SK-N-SH (cell line): Measurements from ENCODE around the gene ANXA9. TPM values are rescaled to one million over a fixed set of nuclear protein-coding genes. Genes with fewer than 3 reads are reported as not detected.

Experiments used
- CTCF ChIA-PET: fragments of 300-600, 350-600 bp; formaldehyde crosslinking; extraction: SDS; loops from one replicate; lab custom pipeline; 2021; lab: Yijun Ruan, JAX
- POLR2A ChIA-PET: fragments of 350-600 bp; sonication (Branson Sonifier 250); formaldehyde crosslinking; extraction: SDS; loops from one replicate; lab custom pipeline; 2020; ENCODE audit warnings: antibody characterized with exemption, inconsistent platforms; lab: Yijun Ruan, JAX
- DNase-seq: peaks from one replicate; pipeline ENCODE4 v3.0.0; 2012
- H2AFZ ChIP-seq: fragments of 200-600 bp; sonication (generic); 2 replicates; pipeline ENCODE4 v1.8.1; 2016; ENCODE audit warnings: antibody characterized with exemption, mild to moderate bottlenecking, low read depth
- H3F3A ChIP-seq: fragments of 200-600 bp; sonication (generic); replicated peaks from 2 replicates; pipeline ENCODE3; 2016; ENCODE audit warnings: antibody characterized with exemption, mild to moderate bottlenecking; ENCODE audit not compliant: insufficient read depth
- H3K27ac ChIP-seq, 2 experiments: fragments of 200-500 bp in 1 of 2; fragments of 200-600 bp in 1 of 2; sonication (Bioruptor generic) in 1 of 2; sonication (generic), shearing (Covaris generic) in 1 of 2; 2 replicates each; pipeline versions ENCODE4 v1.5.1 to v1.6.1; 2014 to 2016; ENCODE audit warnings: low read depth in 2 of 2, inconsistent platforms in 1 of 2, low read length in 1 of 2, mild to moderate bottlenecking in 1 of 2, mixed read lengths in 1 of 2
- H3K27me3 ChIP-seq: fragments of 200-600 bp; sonication (generic), shearing (Covaris generic); 2 replicates; pipeline ENCODE4 v1.6.1; 2016; ENCODE audit warnings: mixed run types; ENCODE audit not compliant: insufficient read depth
- H3K36me3 ChIP-seq, 2 experiments: fragments of 200-500 bp in 1 of 2; fragments of 200-600 bp in 1 of 2; sonication (Bioruptor generic) in 1 of 2; sonication (generic) in 1 of 2; replicated peaks in 1 of 2; 2 replicates each; pipeline versions ENCODE3 to v1.5.1; 2014 to 2016; ENCODE audit warnings: low read length in 1 of 2, mild to moderate bottlenecking in 1 of 2; ENCODE audit not compliant: insufficient read depth in 2 of 2, control insufficient read depth in 1 of 2
- H3K4me1 ChIP-seq, 2 experiments: fragments of 200-500 bp in 1 of 2; fragments of 200-600 bp in 1 of 2; sonication (Bioruptor generic) in 1 of 2; sonication (generic), shearing (Covaris generic) in 1 of 2; 2 replicates each; pipeline versions ENCODE4 v1.5.1 to v1.6.1; 2014 to 2016; ENCODE audit warnings: low read depth in 1 of 2, low read length in 1 of 2, mixed run types in 1 of 2; ENCODE audit not compliant: insufficient read depth in 2 of 2, control insufficient read depth in 1 of 2
- H3K4me2 ChIP-seq: fragments of 200-600 bp; sonication (generic), shearing (Covaris generic); 2 replicates; pipeline ENCODE4 v1.6.1; 2017; ENCODE audit warnings: mixed run types
- H3K4me3 ChIP-seq, 2 experiments: fragments of 200-500 bp in 1 of 2; fragments of 200-600 bp in 1 of 2; sonication (Bioruptor generic) in 1 of 2; sonication (generic), shearing (Covaris generic) in 1 of 2; 2 replicates each; pipeline versions ENCODE4 v1.5.1 to v1.8.1; 2014 to 2016; ENCODE audit warnings: low read depth in 2 of 2, inconsistent platforms in 1 of 2, low read length in 1 of 2, mild to moderate bottlenecking in 1 of 2, mixed read lengths in 1 of 2, moderate library complexity in 1 of 2
- H3K79me2 ChIP-seq: fragments of 200-600 bp; sonication (generic); 2 replicates; pipeline ENCODE4 v1.8.1; 2017; ENCODE audit warnings: mild to moderate bottlenecking; ENCODE audit not compliant: insufficient read depth
- H3K9ac ChIP-seq: fragments of 200-600 bp; sonication (generic); 2 replicates; pipeline ENCODE4 v1.6.1; 2017; ENCODE audit warnings: mixed run types
- H3K9me2 ChIP-seq: fragments of 200-600 bp; sonication (generic); 2 replicates; pipeline ENCODE4 v1.6.1; 2017; ENCODE audit warnings: mixed run types
- H3K9me3 ChIP-seq: fragments of 200-600 bp; sonication (generic); 2 replicates; pipeline ENCODE4 v1.6.1; 2017; ENCODE audit warnings: mixed run types, mild to moderate bottlenecking, moderate library complexity
- H4K20me1 ChIP-seq: fragments of 200-600 bp; sonication (generic); 2 replicates; pipeline ENCODE4 v1.6.1; 2017; ENCODE audit warnings: mild to moderate bottlenecking, mixed run types; ENCODE audit not compliant: insufficient read depth
- CHD2 ChIP-seq: fragments of 150-350 bp; IDR thresholded peaks from 2 replicates; pipeline ENCODE4 v1.6.1; 2018; ENCODE audit warnings: low read length; ENCODE audit not compliant: partially characterized antibody
- ELF1 ChIP-seq: IDR thresholded peaks from 2 replicates; pipeline ENCODE4 v1.4.0; 2012
- FOXJ3 ChIP-seq: sonication (generic); formaldehyde crosslinking; IDR thresholded peaks from 2 replicates; pipeline ENCODE4 v1.5.1; 2020; ENCODE audit warnings: mild to moderate bottlenecking, missing genetic modification reagents
- GATA2 ChIP-seq: sonication (generic); formaldehyde crosslinking; IDR thresholded peaks from 2 replicates; pipeline ENCODE4 v1.5.0; 2020; ENCODE audit warnings: mild to moderate bottlenecking, missing genetic modification reagents
- MXI1 ChIP-seq: IDR thresholded peaks from 2 replicates; pipeline ENCODE4 v1.6.1; 2012; ENCODE audit warnings: mild to moderate bottlenecking, low read depth, low read length, improper control_type of control experiment
- NRF1 ChIP-seq: IDR thresholded peaks from 2 replicates; pipeline ENCODE4 v1.6.1; 2012; ENCODE audit warnings: low read depth, mild to moderate bottlenecking, low read length
- POLR2AphosphoS5 ChIP-seq: IDR thresholded peaks from 2 replicates; pipeline ENCODE4 v1.6.1; 2012; ENCODE audit warnings: low read depth, low read length
- RAD21 ChIP-seq: IDR thresholded peaks from 2 replicates; pipeline ENCODE4 v1.6.1; 2012; ENCODE audit warnings: mild to moderate bottlenecking, low read length
- REST ChIP-seq: IDR thresholded peaks from 2 replicates; pipeline ENCODE4 v1.6.1; 2012; ENCODE audit warnings: mild to moderate bottlenecking, low read depth, low read length, moderate library complexity
- RFX5 ChIP-seq: IDR thresholded peaks from 2 replicates; pipeline ENCODE4 v1.6.1; 2012; ENCODE audit warnings: mild to moderate bottlenecking, improper control_type of control experiment, low read length
- RXRA ChIP-seq: IDR thresholded peaks from 2 replicates; pipeline ENCODE4 v1.4.0; 2012; ENCODE audit warnings: low read depth, mild to moderate bottlenecking, borderline replicate concordance
- SIN3A ChIP-seq: IDR thresholded peaks from 2 replicates; pipeline ENCODE4 v1.6.1; 2012; ENCODE audit warnings: low read depth, mild to moderate bottlenecking, low read length, moderate library complexity, borderline replicate concordance
- YY1 ChIP-seq: IDR thresholded peaks from 2 replicates; pipeline ENCODE4 v1.4.0; 2012; ENCODE audit warnings: low read depth, mild to moderate bottlenecking
- WGBS: methylation state at CpG from one replicate; pipeline ENCODE4 v1.1.6; 2017; ENCODE audit warnings: low lambda C conversion rate; 5-methylcytosine and 5-hydroxymethylcytosine counted together
- polyA plus RNA-seq, 3 experiments: library from polyadenylated mRNA; depleted of rRNA; stranded (reverse); fragments of >200 nt; gene quantifications; 2 replicates each; pipeline ENCODE4 v1.2.3, GENCODE V29; 2012
- TF ChIP-seq, protein P1 (sequence below): fragments of 200-600 bp; sonication (generic); IDR thresholded peaks from 2 replicates; pipeline ENCODE4 v1.6.1; 2017; ENCODE audit warnings: antibody characterized with exemption, mild to moderate bottlenecking, moderate library complexity
- TF ChIP-seq, protein P2 (sequence below): IDR thresholded peaks from 2 replicates; pipeline ENCODE4 v1.4.0; 2012; ENCODE audit warnings: low read depth, borderline replicate concordance

The ANXA9 gene
- polyA plus RNA-seq, 1 of the 3 experiments (the other 2 are of a cell fraction), result 0.07 TPM

GRCh38 chr1:150999051-150999674 is 17.1 kb downstream of the ANXA9 start:
- Histone ChIP-seq H4K20me1 (no peaks in the 10 kb centered on the region), H3K4me2 (no peak overlapping the region), H3K4me3 (no peak overlapping the region), H3K27ac (no peak overlapping the region), H3F3A (no peaks in the 10 kb centered on the region), H3K9ac (no peak overlapping the region), H3K36me3 (peaks cover 0 to 11% of the 10 kb centered on the region in 2 experiments), H3K79me2 (no peaks in the 10 kb centered on the region), H3K9me2 (no peaks in the 10 kb centered on the region), H2AFZ (no peak overlapping the region), H3K27me3 (no peaks in the 10 kb centered on the region), H3K9me3 (no peaks in the 10 kb centered on the region), H3K4me1 (no peaks in the 10 kb centered on the region; a peak in 1 of 4 replicates)
- 75% methylated on average over 12 of the region's 17 CpGs for WGBS
- CTCF ChIA-PET, result interaction anchor here (0.8 to 15.9 kb wide), 2 partner anchors 19 to 25 kb away, joined by 3 to 371 read pairs; partner anchors contain the start of genes ANXA9 and CERS2
- POLR2A ChIA-PET, result interaction anchor here (1.2 kb wide), 1 partner anchor 49 kb away, joined by 3 read pairs; no protein-coding TSS in a partner anchor
- DNase-seq, result no peak
- TF ChIP-seq CHD2, result no peak
- no peak for TF ChIP-seq RFX5
- no peak for TF ChIP-seq ELF1
- no peak for TF ChIP-seq REST
- TF ChIP-seq, protein P1, sequence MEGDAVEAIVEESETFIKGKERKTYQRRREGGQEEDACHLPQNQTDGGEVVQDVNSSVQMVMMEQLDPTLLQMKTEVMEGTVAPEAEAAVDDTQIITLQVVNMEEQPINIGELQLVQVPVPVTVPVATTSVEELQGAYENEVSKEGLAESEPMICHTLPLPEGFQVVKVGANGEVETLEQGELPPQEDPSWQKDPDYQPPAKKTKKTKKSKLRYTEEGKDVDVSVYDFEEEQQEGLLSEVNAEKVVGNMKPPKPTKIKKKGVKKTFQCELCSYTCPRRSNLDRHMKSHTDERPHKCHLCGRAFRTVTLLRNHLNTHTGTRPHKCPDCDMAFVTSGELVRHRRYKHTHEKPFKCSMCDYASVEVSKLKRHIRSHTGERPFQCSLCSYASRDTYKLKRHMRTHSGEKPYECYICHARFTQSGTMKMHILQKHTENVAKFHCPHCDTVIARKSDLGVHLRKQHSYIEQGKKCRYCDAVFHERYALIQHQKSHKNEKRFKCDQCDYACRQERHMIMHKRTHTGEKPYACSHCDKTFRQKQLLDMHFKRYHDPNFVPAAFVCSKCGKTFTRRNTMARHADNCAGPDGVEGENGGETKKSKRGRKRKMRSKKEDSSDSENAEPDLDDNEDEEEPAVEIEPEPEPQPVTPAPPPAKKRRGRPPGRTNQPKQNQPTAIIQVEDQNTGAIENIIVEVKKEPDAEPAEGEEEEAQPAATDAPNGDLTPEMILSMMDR, result no peak
- no peak for TF ChIP-seq SIN3A
- no peak for TF ChIP-seq YY1
- TF ChIP-seq MXI1, result no peak
- no peak for TF ChIP-seq FOXJ3

DNA sequence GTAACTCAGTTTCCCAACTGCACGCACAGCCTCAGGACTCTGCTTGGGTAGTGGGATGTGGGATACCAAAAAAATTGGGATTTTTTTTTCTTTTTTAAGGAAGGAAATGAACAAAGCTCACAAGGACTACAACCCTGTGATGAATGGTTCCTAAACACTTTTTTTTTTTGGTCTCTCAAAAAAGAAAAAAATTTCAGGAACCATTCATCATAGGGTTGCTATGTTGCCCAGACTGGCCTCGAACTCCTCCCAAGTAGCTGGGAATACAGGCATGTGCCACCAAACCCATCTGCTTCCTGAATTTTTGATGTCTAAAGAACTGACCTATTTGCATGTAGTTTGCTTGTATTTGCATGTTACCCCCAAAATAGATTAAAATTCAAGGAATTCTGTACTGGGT is 17.8 kb downstream of the ANXA9 start:
- Histone ChIP-seq H3K4me2 (no peak overlapping the region), H3K36me3 (peaks cover 0 to 11% of the 10 kb centered on the region in 2 experiments), H3K79me2 (0 out of 2 replicates have a peak, but pooled peaks cover 1% of the 10 kb centered on the region), H3K9me2 (no peaks in the 10 kb centered on the region), H3K4me1 (peaks cover 0 to 3% of the 10 kb centered on the region in 2 experiments; a peak in 1 of 4 replicates), H2AFZ (no peak overlapping the region), H3K27ac (no peak overlapping the region), H4K20me1 (no peaks in the 10 kb centered on the region), H3F3A (no peaks in the 10 kb centered on the region), H3K4me3 (no peak overlapping the region), H3K9me3 (no peaks in the 10 kb centered on the region), H3K9ac (no peak overlapping the region), H3K27me3 (no peaks in the 10 kb centered on the region)
- ChIA-PET POLR2A (interaction anchor here (1.2 kb wide), 1 partner anchor 48 kb away, joined by 3 read pairs; no protein-coding TSS in a partner anchor), CTCF (interaction anchor here (0.8 to 15.9 kb wide), 2 partner anchors 20 to 25 kb away, joined by 3 to 371 read pairs; partner anchors contain the start of genes ANXA9 and CERS2)
- WGBS, result 94% methylated on average over 2 of the region's 2 CpGs
- no peak for TF ChIP-seq GATA2 (CRISPR knock-in tag)
- no peak for TF ChIP-seq MXI1
- TF ChIP-seq RXRA, result no peak
- TF ChIP-seq, protein P2, sequence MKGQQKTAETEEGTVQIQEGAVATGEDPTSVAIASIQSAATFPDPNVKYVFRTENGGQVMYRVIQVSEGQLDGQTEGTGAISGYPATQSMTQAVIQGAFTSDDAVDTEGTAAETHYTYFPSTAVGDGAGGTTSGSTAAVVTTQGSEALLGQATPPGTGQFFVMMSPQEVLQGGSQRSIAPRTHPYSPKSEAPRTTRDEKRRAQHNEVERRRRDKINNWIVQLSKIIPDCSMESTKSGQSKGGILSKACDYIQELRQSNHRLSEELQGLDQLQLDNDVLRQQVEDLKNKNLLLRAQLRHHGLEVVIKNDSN, result no peak
- TF ChIP-seq NRF1, result no peak
- TF ChIP-seq POLR2AphosphoS5, result no peak
- TF ChIP-seq RAD21, result no peak
- DNase-seq, result no peak
